Stimulated activated naive CD8-positive, alpha-beta T cell treated with anti-CD3 and anti-CD28 coated beads, Interleukin-15, Interleukin-2, amounts not matched to agents 100 ng/mL and 50 ng/mL, for 24 hours (primary cell): ENCODE measurements around the gene HDAC11.
"Not testable (repeated sequence)": the region's sequence is repeated elsewhere in the genome, so short reads cannot be mapped to it uniquely, and the experiment has no call there.

ENCODE experiments used
- H3K27ac Mint-ChIP-seq: one replicate; pipeline ENCODE4 v1.8.0; 2021; ENCODE audit warnings: mild to moderate bottlenecking, mixed read lengths
- H3K27me3 Mint-ChIP-seq: one replicate; pipeline ENCODE4 v1.8.0; 2021; ENCODE audit warnings: mixed read lengths
- H3K36me3 Mint-ChIP-seq: one replicate; pipeline ENCODE4 v1.8.0; 2021; ENCODE audit warnings: low read depth, mixed read lengths
- H3K4me1 Mint-ChIP-seq: one replicate; pipeline ENCODE4 v1.8.0; 2021; ENCODE audit warnings: low read depth, mixed read lengths
- H3K4me3 Mint-ChIP-seq: one replicate; pipeline ENCODE4 v1.8.0; 2021; ENCODE audit warnings: mild to moderate bottlenecking, mixed read lengths
- H3K9me3 Mint-ChIP-seq: one replicate; pipeline ENCODE4 v1.8.0; 2021; ENCODE audit warnings: mixed read lengths

Gene HDAC11

DNA sequence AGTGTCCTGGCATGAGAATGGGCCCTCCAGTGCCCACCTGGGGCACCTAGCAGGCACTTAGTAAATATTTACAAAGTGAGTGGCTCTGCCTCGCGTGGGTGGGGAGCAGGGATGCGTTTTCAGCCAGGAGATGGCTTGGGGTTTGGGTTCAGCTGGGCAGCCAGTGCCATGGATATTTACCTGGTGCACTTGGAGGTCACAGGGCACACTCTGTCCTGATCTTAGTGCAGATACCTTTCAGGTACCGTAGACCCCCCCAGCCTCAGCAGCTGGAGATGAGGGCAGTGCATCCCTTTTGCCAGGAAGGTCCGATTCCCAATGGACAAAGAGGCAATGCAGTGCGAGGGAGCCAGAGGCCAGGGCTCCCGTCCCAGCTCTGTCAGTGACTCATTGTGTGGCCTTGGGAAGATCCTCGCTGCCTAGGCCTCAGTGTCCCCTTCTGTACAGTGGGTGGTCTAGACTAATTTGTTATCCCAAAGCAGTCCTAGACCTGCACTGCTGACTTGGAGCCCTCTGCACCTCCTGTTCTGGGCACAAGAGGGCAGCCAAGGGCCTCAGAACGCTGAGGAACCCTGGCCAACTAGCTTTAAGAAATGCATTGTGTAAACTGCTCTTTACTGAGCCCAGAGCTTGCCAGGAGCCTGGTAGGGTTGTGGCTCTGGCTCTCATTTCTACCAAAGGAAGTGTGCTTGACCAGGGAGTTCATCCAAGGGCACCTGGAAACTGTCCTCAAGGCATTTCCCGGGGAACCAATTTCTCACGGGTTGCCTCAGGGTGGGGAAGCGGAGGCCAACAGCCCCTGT, 16.0 kb downstream of the HDAC11 start:
- H3K27ac Mint-ChIP-seq, result no peak overlapping the region
- H3K4me1 Mint-ChIP-seq, result no peaks in the 10 kb centered on the region
- no peaks in the 10 kb centered on the region for H3K36me3 Mint-ChIP-seq
- H3K4me3 Mint-ChIP-seq, result no peak overlapping the region
- no peaks in the 10 kb centered on the region for H3K27me3 Mint-ChIP-seq
- H3K9me3 Mint-ChIP-seq, result no peaks in the 10 kb centered on the region

DNA sequence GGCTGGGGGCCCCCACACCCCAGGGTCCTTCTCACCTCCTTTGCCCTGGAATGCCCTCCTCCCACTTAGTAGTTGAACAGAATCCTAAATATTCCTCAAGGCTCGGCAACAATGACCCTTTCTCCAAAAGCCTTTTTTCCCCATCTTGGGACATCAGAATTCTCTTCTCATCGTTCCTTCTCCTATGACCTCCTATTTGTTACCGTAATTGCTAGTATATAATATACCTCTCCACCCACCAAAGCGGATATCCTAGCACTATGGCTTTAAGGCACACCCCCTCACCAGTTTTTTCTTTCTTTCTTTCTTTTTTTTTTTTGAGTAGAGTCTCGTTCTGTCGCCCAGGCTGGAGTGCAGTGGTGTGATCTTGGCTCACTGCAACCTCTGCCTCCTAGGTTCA, 16.8 kb downstream of the HDAC11 start:
- Mint-ChIP-seq H3K27ac (no peak overlapping the region), H3K4me1 (no peaks in the 10 kb centered on the region), H3K9me3 (no peaks in the 10 kb centered on the region), H3K27me3 (no peaks in the 10 kb centered on the region), H3K36me3 (no peaks in the 10 kb centered on the region), H3K4me3 (no peak overlapping the region)

DNA sequence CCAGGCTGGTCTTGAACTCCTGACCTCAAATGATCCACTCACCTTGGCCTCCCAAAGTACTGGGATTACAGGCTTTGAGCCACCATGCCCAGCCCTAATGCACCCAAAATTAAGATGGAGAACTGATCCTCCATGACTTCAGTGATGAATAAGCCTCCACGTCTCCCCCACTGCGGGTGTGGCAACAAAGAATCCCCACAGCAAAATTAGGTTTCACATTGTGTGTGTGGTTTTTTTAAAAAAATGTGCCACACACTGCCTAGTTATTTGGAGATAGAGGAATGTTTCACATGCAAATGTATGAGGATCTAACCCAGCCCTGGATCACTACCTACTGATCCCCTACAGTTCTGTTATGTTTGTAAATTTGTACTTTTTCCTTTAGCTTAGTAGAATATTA, 17.3 kb downstream of the HDAC11 start:
- no peaks in the 10 kb centered on the region for H3K4me1 Mint-ChIP-seq
- H3K27ac Mint-ChIP-seq, result no peak overlapping the region
- no peak overlapping the region for H3K4me3 Mint-ChIP-seq
- no peaks in the 10 kb centered on the region for H3K27me3 Mint-ChIP-seq
- H3K9me3 Mint-ChIP-seq, result no peaks in the 10 kb centered on the region
- no peaks in the 10 kb centered on the region for H3K36me3 Mint-ChIP-seq

DNA sequence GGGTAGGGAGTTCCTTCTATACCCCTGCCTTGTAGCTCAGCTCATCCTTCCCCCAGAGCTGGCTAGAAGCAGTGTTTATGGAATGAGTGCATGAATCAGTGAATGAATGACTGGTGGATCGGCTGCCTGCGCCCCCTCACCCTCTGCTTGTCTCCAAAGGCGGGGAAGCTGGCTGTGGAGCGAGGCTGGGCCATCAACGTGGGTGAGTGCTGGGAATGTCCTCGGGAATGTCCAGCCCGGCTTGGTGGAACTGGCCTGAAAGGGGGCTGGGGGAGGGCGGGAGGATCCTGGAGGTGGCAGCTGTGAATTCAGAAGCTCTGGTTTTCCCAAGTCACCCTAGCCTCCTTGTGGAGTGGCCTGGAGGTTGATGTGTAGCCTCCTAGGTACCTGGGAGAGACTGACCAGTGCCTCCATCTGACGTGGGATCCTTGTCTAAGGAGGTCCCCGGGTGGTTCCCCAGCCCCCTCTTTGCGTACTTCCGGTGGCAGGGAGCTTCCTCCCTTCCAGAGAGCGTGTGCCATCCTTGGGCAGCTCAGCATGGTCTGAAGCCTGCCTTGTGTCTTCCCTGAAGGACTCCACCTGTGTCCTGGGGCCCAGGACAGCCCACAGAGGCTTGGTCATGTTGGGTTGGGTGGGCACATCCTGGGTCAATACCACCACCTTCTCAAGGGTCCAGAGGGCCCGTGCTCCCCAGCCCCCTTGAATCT, 18.4 kb downstream of the HDAC11 start:
- no peaks in the 10 kb centered on the region for H3K27me3 Mint-ChIP-seq
- H3K36me3 Mint-ChIP-seq, result no peaks in the 10 kb centered on the region
- no peak overlapping the region for H3K27ac Mint-ChIP-seq
- H3K4me1 Mint-ChIP-seq, result no peaks in the 10 kb centered on the region
- no peak overlapping the region for H3K4me3 Mint-ChIP-seq
- no peaks in the 10 kb centered on the region for H3K9me3 Mint-ChIP-seq

DNA sequence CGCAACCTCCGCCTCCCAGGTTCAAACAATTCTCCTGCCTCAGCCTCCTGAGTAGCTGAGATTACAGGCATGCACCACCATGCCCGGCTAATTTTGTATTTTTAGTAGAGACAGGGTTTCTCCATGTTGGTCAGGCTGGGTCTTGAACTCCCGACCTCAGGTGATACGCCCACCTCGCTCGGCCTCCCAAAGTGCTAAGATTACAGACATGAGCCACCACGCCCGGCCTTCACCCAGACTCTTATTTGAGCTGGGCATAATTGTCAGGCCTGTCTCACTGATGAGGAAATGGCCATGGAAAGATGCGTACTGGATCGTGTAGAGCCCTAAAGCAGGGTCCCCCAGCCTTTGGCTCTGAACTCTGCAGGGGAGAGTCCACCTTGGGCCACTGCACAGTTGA, 19.1 kb downstream of the HDAC11 start:
- not testable (repeated sequence) for H3K27me3 Mint-ChIP-seq, H3K9me3 Mint-ChIP-seq, H3K4me3 Mint-ChIP-seq, H3K4me1 Mint-ChIP-seq, H3K27ac Mint-ChIP-seq, H3K36me3 Mint-ChIP-seq

DNA sequence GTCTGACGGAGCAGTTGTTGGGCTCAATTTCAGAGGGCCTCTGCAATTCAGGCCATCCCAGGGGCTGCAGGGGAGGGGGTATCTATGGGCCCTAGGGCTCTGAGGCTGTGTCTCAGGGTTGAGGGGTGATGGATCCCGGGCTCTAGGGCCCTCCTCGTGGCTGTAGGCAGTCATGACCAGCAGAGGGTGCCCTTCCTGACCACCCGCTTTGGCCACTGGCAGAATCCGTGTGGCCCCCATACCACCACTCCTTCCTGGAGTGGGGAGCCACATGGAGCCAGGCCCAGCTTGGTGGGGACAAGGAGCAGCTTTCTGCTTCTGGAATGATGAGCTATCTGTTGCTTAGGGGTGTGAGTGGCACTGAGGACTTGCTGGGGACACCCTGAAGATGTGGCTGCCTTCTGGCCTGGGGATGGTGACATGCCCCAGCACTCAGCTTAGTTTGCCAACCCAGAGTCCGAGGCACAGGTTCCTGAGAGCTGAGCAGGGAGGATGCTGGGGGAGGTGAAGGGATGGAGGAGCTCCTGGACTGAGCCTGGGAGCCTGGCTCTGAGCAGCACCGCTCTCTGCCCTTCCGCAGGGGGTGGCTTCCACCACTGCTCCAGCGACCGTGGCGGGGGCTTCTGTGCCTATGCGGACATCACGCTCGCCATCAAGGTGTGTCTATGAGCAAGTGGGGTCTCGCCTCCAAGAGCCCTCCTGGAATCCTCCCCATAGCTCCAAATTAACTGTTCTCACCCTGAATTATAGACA, 20.2 kb downstream of the HDAC11 start:
- Mint-ChIP-seq H3K9me3 (no peaks in the 10 kb centered on the region), H3K4me1 (no peaks in the 10 kb centered on the region), H3K4me3 (no peak overlapping the region), H3K27me3 (no peaks in the 10 kb centered on the region), H3K36me3 (no peaks in the 10 kb centered on the region), H3K27ac (no peak overlapping the region)

DNA sequence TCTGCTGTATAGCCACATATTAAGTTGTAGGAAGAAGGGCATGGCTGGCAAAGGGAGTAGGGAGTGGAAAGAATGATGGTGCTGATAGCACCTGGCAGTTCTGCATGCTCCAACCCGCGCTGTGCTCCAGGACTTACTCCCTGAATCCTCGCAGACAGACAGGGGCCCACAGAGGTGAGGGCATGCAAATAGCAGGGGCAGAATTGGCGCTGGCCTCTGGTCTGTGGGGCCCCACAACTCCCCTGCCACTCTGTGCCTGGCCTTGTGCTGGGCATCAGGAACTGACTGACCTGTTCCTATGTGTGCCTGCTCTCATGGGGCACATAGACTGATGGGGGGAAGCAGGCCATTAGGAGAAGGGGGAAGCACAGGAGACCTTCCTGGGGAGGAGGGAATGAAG, 20.9 kb downstream of the HDAC11 start:
- Mint-ChIP-seq H3K27me3 (no peaks in the 10 kb centered on the region), H3K27ac (no peak overlapping the region), H3K9me3 (no peaks in the 10 kb centered on the region), H3K4me3 (no peak overlapping the region), H3K36me3 (no peaks in the 10 kb centered on the region), H3K4me1 (no peaks in the 10 kb centered on the region)

DNA sequence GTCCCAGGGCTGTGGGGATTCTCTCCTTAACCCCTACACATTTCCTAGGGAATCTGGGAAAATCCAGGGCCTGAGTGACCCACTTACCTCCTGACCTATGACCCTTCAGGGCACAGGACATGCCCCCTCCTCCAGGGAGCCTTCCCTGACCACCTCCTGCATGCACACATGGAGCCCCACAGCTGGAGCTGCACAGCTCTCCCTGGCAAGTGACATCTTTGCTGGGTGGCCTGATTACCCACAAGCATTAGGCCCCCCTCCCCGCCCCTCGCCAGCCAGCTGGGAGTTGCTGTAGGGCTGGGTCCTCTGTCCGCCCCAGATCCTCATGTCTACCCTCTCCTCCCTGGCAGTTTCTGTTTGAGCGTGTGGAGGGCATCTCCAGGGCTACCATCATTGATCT, 21.4 kb downstream of the HDAC11 start:
- H3K4me1 Mint-ChIP-seq, result no peaks in the 10 kb centered on the region
- H3K4me3 Mint-ChIP-seq, result no peak overlapping the region
- H3K27ac Mint-ChIP-seq, result no peak overlapping the region
- H3K9me3 Mint-ChIP-seq, result no peaks in the 10 kb centered on the region
- no peaks in the 10 kb centered on the region for H3K36me3 Mint-ChIP-seq
- H3K27me3 Mint-ChIP-seq, result no peaks in the 10 kb centered on the region

DNA sequence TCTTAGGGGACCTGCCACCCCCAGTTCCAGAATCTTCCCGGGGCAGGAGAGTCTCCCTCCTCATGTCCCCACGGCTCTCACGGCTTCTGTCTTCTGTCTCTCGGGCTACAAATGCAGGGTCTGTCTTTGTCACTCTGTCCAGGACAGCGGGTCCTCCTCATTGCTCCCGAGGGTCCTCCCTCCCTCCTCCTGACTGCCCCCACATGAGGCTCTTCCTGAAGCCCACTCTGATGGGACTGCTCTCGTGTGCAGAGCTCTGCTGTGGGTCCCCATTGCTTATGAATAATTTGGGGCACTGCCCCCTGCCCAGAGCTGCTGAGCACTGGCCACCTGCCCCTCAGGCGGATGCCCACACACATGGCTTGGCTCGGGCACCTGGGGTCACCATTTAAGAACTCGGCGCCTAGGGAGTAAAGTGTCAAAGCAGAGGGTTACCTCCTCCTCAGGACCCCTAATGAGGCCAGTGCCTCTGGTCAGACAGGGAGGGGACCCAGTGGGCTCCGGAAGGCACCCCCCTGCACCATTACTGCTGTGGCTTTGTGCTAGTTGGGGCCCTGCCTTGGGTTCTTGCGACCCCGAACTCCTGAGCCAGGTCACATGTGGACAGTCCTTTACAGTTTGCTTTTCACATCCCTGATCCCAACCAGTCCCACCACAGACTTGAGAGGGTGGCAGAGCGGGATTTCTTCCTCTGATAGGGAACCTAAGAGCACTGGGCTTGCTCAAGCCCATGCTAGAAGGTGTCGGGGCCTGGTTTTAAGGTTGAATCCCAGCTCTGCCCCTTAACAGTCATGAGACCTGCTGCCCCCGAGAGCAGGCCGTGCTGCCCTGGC, 22.1 kb downstream of the HDAC11 start:
- Mint-ChIP-seq H3K36me3 (no peaks in the 10 kb centered on the region), H3K9me3 (no peaks in the 10 kb centered on the region), H3K4me3 (no peak overlapping the region), H3K4me1 (no peaks in the 10 kb centered on the region), H3K27me3 (no peaks in the 10 kb centered on the region), H3K27ac (no peak overlapping the region)

DNA sequence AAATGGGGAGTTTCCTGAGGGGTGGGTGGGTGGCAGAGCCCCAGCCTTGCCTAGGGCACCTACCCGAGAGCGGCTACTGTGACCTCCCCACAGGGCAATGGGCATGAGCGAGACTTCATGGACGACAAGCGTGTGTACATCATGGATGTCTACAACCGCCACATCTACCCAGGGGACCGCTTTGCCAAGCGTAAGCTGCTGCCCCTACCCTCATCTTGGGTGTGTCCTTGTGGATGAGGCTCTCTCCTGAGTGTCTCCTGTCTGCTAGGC, 22.6 kb downstream of the HDAC11 start:
- Mint-ChIP-seq H3K27me3 (no peaks in the 10 kb centered on the region), H3K9me3 (no peaks in the 10 kb centered on the region), H3K27ac (no peak overlapping the region), H3K36me3 (no peaks in the 10 kb centered on the region), H3K4me3 (no peak overlapping the region), H3K4me1 (no peaks in the 10 kb centered on the region)

DNA sequence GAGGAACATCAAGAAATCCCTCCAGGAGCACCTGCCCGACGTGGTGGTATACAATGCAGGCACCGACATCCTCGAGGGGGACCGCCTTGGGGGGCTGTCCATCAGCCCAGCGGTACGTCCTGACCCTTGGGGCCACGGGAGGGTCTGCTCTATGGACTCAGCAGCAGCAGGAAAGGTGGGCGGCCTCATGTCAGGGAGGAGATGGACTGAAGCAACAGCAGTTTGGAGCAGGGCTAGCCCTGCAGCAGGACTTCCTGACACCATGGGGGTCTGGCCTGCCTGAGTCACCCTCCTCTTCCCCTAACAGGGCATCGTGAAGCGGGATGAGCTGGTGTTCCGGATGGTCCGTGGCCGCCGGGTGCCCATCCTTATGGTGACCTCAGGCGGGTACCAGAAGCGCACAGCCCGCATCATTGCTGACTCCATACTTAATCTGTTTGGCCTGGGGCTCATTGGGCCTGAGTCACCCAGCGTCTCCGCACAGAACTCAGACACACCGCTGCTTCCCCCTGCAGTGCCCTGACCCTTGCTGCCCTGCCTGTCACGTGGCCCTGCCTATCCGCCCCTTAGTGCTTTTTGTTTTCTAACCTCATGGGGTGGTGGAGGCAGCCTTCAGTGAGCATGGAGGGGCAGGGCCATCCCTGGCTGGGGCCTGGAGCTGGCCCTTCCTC, 24.2 kb downstream of the HDAC11 start:
- H3K9me3 Mint-ChIP-seq, result no peaks in the 10 kb centered on the region

DNA sequence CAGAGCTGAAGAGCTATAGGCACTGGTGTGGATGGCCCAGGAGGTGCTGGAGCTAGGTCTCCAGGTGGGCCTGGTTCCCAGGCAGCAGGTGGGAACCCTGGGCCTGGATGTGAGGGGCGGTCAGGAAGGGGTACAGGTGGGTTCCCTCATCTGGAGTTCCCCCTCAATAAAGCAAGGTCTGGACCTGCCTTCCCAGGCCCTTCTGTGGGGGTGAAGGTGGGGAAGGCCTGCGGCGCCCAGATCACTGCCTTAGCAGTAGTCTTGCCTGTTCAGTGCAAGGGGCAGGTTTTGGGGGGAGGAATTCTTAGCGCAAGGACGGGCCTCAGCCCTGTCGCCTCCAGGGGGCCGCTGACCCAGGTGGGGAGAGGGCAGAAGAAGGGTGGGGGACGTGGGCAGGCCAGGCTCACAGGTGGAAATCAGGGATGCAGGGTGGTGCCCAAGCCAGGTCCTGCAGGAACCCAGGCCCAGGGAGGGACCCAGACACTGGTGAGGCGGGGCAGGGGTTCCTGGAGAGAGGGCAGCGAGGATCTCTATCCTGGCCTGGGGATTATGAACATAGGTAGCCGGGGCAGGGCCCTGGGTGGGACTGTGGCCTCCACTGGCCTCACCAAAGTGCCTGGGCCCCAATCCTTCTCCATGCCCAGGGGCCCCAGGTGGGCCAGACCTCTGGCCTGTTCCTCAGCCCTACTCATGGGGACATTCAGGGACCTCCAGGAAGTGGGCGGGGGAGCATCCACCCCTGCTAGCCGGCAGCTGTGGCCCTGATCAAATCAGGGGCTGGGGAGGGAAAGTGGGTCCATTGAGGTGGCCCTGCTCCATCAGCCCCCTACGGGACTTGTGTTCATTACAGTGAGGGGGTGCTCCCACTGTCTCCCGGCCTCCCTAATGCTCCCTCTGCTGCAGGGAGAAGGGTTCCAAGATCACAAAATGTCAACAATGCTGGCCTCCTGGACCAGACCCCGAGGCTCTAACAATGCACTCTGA, 25.3 kb downstream of the HDAC11 start:
- H3K36me3 Mint-ChIP-seq, result no peaks in the 10 kb centered on the region
- no peak overlapping the region for H3K4me3 Mint-ChIP-seq
- no peak overlapping the region for H3K27ac Mint-ChIP-seq
- no peaks in the 10 kb centered on the region for H3K4me1 Mint-ChIP-seq
- H3K27me3 Mint-ChIP-seq, result no peaks in the 10 kb centered on the region
- no peaks in the 10 kb centered on the region for H3K9me3 Mint-ChIP-seq

More for the DNA sequence above, 24.2 kb downstream of the HDAC11 start:
- H3K27me3 Mint-ChIP-seq, result no peaks in the 10 kb centered on the region
- no peaks in the 10 kb centered on the region for H3K4me1 Mint-ChIP-seq
- no peaks in the 10 kb centered on the region for H3K36me3 Mint-ChIP-seq
- no peak overlapping the region for H3K27ac Mint-ChIP-seq
- H3K4me3 Mint-ChIP-seq, result no peak overlapping the region

DNA sequence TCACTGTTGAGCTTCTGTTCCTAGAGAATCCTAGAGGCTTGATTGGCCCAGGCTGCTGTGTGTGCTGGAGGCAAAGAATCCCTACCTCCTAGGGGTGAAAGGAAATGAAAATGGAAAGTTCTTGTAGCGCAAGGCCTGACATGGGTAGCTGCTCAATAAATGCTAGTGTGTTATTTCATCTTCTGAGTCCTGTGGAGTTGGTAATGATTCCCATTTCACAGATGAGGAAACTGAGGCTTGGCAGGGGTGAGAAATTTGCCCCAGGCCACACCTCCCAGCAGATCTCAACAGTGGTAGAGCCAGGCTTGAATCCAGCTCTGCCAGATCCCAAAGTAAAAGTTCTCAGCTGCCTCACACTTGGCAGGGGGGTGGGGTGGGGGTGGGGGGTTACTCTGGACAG, 26.1 kb downstream of the HDAC11 start:
- no peaks in the 10 kb centered on the region for H3K4me1 Mint-ChIP-seq
- H3K36me3 Mint-ChIP-seq, result no peaks in the 10 kb centered on the region
- H3K27me3 Mint-ChIP-seq, result no peaks in the 10 kb centered on the region
- H3K4me3 Mint-ChIP-seq, result no peak overlapping the region
- no peaks in the 10 kb centered on the region for H3K9me3 Mint-ChIP-seq
- no peak overlapping the region for H3K27ac Mint-ChIP-seq
